Stimulated activated CD8-positive, alpha-beta memory T cell treated with anti-CD3 and anti-CD28 coated beads, Interleukin-12 subunit alpha, Interleukin-12 subunit beta, amount 100 ng/mL, for 24 hours (primary cell): Measurements from ENCODE around the gene CKMT1A.

Source experiments
- DNase-seq: peaks from one replicate; pipeline ENCODE4 v3.0.0-alpha.2; 2020; ENCODE audit errors: extremely low read depth

Gene CKMT1A

DNA sequence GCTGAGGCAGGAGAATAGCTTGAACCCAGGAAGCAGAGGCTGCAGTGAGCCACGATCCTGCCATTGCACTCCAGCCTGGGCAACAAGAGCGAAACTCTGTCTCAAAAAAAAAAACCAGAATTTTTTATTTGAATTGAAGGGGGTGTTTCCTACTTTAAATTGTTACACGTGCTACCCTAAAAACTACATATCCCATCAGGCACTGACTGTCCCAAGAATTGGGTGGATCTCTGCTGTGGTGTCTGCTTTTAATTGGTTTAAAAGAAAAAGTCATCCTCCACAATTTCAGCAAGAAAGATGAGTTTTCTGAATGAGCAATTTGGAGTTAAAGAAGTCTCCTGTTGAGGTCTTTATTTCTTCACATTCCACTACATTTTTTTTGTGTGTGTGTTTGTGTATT lies 54.7 kb downstream of the CKMT1A start:
- no peak for DNase-seq
